ENCODE measurements around the gene LAMC1.
"Not testable (repeated sequence)": the region's sequence is repeated elsewhere in the genome, so short reads cannot be mapped to it uniquely, and the experiment has no call there.

Gene LAMC1

GRCh38 chr1:183137782-183138181 is 114.6 kb downstream of the LAMC1 start:
- H3K4me1 ChIP-seq (ENCODE audit: control insufficient read depth, insufficient read depth, low read length): no peaks in the 10 kb centered on the region
- no peak overlapping the region for H3K27ac ChIP-seq (ENCODE audit: low read depth, low read length)
- no peaks in the 10 kb centered on the region for H3K27me3 ChIP-seq (ENCODE audit: control insufficient read depth, insufficient read depth, low read length)
- H3K4me3 ChIP-seq (ENCODE audit: low read depth, low read length): no peak overlapping the region
- no peak overlapping the region for H3K9ac ChIP-seq (ENCODE audit: low read length)
- H3K9me3 ChIP-seq (ENCODE audit: control insufficient read depth, insufficient read depth, low read depth, low read length): no peaks in the 10 kb centered on the region
- H3K36me3 ChIP-seq (ENCODE audit: control insufficient read depth, insufficient read depth, low read length): peaks cover 82% of the 10 kb centered on the region

- no peaks in the 10 kb centered on the region for H3K27me3 ChIP-seq (ENCODE audit: control insufficient read depth, insufficient read depth, low read length)
- no peak overlapping the region for H3K9ac ChIP-seq (ENCODE audit: low read length)
- no peak overlapping the region for H3K27ac ChIP-seq (ENCODE audit: low read depth, low read length)
- no peak overlapping the region for H3K4me3 ChIP-seq (ENCODE audit: low read depth, low read length)
- no peaks in the 10 kb centered on the region for H3K4me1 ChIP-seq (ENCODE audit: control insufficient read depth, insufficient read depth, low read length)
- H3K36me3 ChIP-seq (ENCODE audit: control insufficient read depth, insufficient read depth, low read length): peaks cover 83% of the 10 kb centered on the region
- no peaks in the 10 kb centered on the region for H3K9me3 ChIP-seq (ENCODE audit: control insufficient read depth, insufficient read depth, low read depth, low read length)
These were observed 115.1 kb downstream of the LAMC1 start for GRCh38 chr1:183138301-183138700.

GRCh38 chr1:183139281-183139942 is 116.2 kb downstream of the LAMC1 start:
- H3K4me3 ChIP-seq (ENCODE audit: low read depth, low read length): no peak overlapping the region
- H3K4me1 ChIP-seq (ENCODE audit: control insufficient read depth, insufficient read depth, low read length): no peaks in the 10 kb centered on the region
- no peak overlapping the region for H3K27ac ChIP-seq (ENCODE audit: low read depth, low read length)
- H3K9ac ChIP-seq (ENCODE audit: low read length): no peak overlapping the region
- H3K27me3 ChIP-seq (ENCODE audit: control insufficient read depth, insufficient read depth, low read length): no peaks in the 10 kb centered on the region
- H3K9me3 ChIP-seq (ENCODE audit: control insufficient read depth, insufficient read depth, low read depth, low read length): no peaks in the 10 kb centered on the region
- peaks cover 78% of the 10 kb centered on the region for H3K36me3 ChIP-seq (ENCODE audit: control insufficient read depth, insufficient read depth, low read length)

- H3K9ac ChIP-seq (ENCODE audit: low read length): no peak overlapping the region
- H3K27me3 ChIP-seq (ENCODE audit: control insufficient read depth, insufficient read depth, low read length): no peaks in the 10 kb centered on the region
- H3K4me1 ChIP-seq (ENCODE audit: control insufficient read depth, insufficient read depth, low read length): no peaks in the 10 kb centered on the region
- H3K4me3 ChIP-seq (ENCODE audit: low read depth, low read length): no peak overlapping the region
- no peak overlapping the region for H3K27ac ChIP-seq (ENCODE audit: low read depth, low read length)
- peaks cover 71% of the 10 kb centered on the region for H3K36me3 ChIP-seq (ENCODE audit: control insufficient read depth, insufficient read depth, low read length)
- no peaks in the 10 kb centered on the region for H3K9me3 ChIP-seq (ENCODE audit: control insufficient read depth, insufficient read depth, low read depth, low read length)
These were observed 117.4 kb downstream of the LAMC1 start for GRCh38 chr1:183140633-183141032.

- H3K9me3 ChIP-seq (ENCODE audit: control insufficient read depth, insufficient read depth, low read depth, low read length): no peaks in the 10 kb centered on the region
- no peaks in the 10 kb centered on the region for H3K4me1 ChIP-seq (ENCODE audit: control insufficient read depth, insufficient read depth, low read length)
- no peak overlapping the region for H3K4me3 ChIP-seq (ENCODE audit: low read depth, low read length)
- peaks cover 58% of the 10 kb centered on the region for H3K36me3 ChIP-seq (ENCODE audit: control insufficient read depth, insufficient read depth, low read length)
- no peaks in the 10 kb centered on the region for H3K27me3 ChIP-seq (ENCODE audit: control insufficient read depth, insufficient read depth, low read length)
- no peak overlapping the region for H3K9ac ChIP-seq (ENCODE audit: low read length)
- no peak overlapping the region for H3K27ac ChIP-seq (ENCODE audit: low read depth, low read length)
These were observed 119.0 kb downstream of the LAMC1 start for GRCh38 chr1:183142171-183142570.

GRCh38 chr1:183143576-183144315 is 120.5 kb downstream of the LAMC1 start:
- Histone ChIP-seq H3K27me3 (ENCODE audit: control insufficient read depth, insufficient read depth, low read length) (no peaks in the 10 kb centered on the region), H3K4me1 (ENCODE audit: control insufficient read depth, insufficient read depth, low read length) (no peaks in the 10 kb centered on the region), H3K9ac (ENCODE audit: low read length) (no peak overlapping the region), H3K9me3 (ENCODE audit: control insufficient read depth, insufficient read depth, low read depth, low read length) (no peaks in the 10 kb centered on the region), H3K36me3 (ENCODE audit: control insufficient read depth, insufficient read depth, low read length) (peaks cover 45% of the 10 kb centered on the region), H3K27ac (ENCODE audit: low read depth, low read length) (no peak overlapping the region), H3K4me3 (ENCODE audit: low read depth, low read length) (no peak overlapping the region)

GRCh38 chr1:183144752-183145151 is 121.5 kb downstream of the LAMC1 start:
- Histone ChIP-seq H3K9ac (ENCODE audit: low read length) (no peak overlapping the region), H3K36me3 (ENCODE audit: control insufficient read depth, insufficient read depth, low read length) (peaks cover 41% of the 10 kb centered on the region), H3K9me3 (ENCODE audit: control insufficient read depth, insufficient read depth, low read depth, low read length) (no peaks in the 10 kb centered on the region), H3K27me3 (ENCODE audit: control insufficient read depth, insufficient read depth, low read length) (no peaks in the 10 kb centered on the region), H3K4me1 (ENCODE audit: control insufficient read depth, insufficient read depth, low read length) (no peaks in the 10 kb centered on the region), H3K27ac (ENCODE audit: low read depth, low read length) (no peak overlapping the region), H3K4me3 (ENCODE audit: low read depth, low read length) (no peak overlapping the region)

- H3K36me3 ChIP-seq (ENCODE audit: control insufficient read depth, insufficient read depth, low read length): peaks cover 17% of the 10 kb centered on the region
- no peak overlapping the region for H3K27ac ChIP-seq (ENCODE audit: low read depth, low read length)
- H3K4me1 ChIP-seq (ENCODE audit: control insufficient read depth, insufficient read depth, low read length): no peaks in the 10 kb centered on the region
- no peak overlapping the region for H3K4me3 ChIP-seq (ENCODE audit: low read depth, low read length)
- no peaks in the 10 kb centered on the region for H3K9me3 ChIP-seq (ENCODE audit: control insufficient read depth, insufficient read depth, low read depth, low read length)
- no peaks in the 10 kb centered on the region for H3K27me3 ChIP-seq (ENCODE audit: control insufficient read depth, insufficient read depth, low read length)
- no peak overlapping the region for H3K9ac ChIP-seq (ENCODE audit: low read length)
These were observed 124.5 kb downstream of the LAMC1 start for GRCh38 chr1:183147735-183148134.

GRCh38 chr1:183148599-183148998 is 125.4 kb downstream of the LAMC1 start:
- Histone ChIP-seq H3K4me1 (ENCODE audit: control insufficient read depth, insufficient read depth, low read length) (no peaks in the 10 kb centered on the region), H3K27ac (ENCODE audit: low read depth, low read length) (no peak overlapping the region), H3K9me3 (ENCODE audit: control insufficient read depth, insufficient read depth, low read depth, low read length) (no peaks in the 10 kb centered on the region), H3K9ac (ENCODE audit: low read length) (no peak overlapping the region), H3K4me3 (ENCODE audit: low read depth, low read length) (no peak overlapping the region), H3K36me3 (ENCODE audit: control insufficient read depth, insufficient read depth, low read length) (peaks cover 10% of the 10 kb centered on the region; the same call in 1 of the 2 replicates), H3K27me3 (ENCODE audit: control insufficient read depth, insufficient read depth, low read length) (no peaks in the 10 kb centered on the region)

GRCh38 chr1:183149273-183149672 is 126.1 kb downstream of the LAMC1 start:
- H3K9me3 ChIP-seq (ENCODE audit: control insufficient read depth, insufficient read depth, low read depth, low read length): no peaks in the 10 kb centered on the region
- H3K36me3 ChIP-seq (ENCODE audit: control insufficient read depth, insufficient read depth, low read length): 0 out of 2 replicates have a peak, but pooled peaks cover 6% of the 10 kb centered on the region
- H3K4me1 ChIP-seq (ENCODE audit: control insufficient read depth, insufficient read depth, low read length): no peaks in the 10 kb centered on the region
- no peak overlapping the region for H3K4me3 ChIP-seq (ENCODE audit: low read depth, low read length)
- H3K27ac ChIP-seq (ENCODE audit: low read depth, low read length): no peak overlapping the region
- H3K27me3 ChIP-seq (ENCODE audit: control insufficient read depth, insufficient read depth, low read length): no peaks in the 10 kb centered on the region
- H3K9ac ChIP-seq (ENCODE audit: low read length): no peak overlapping the region

GRCh38 chr1:183150032-183150431 is 126.8 kb downstream of the LAMC1 start:
- H3K4me1 ChIP-seq (ENCODE audit: control insufficient read depth, insufficient read depth, low read length); H3K27ac ChIP-seq (ENCODE audit: low read depth, low read length); H3K9me3 ChIP-seq (ENCODE audit: control insufficient read depth, insufficient read depth, low read depth, low read length); H3K27me3 ChIP-seq (ENCODE audit: control insufficient read depth, insufficient read depth, low read length); H3K4me3 ChIP-seq (ENCODE audit: low read depth, low read length); H3K36me3 ChIP-seq (ENCODE audit: control insufficient read depth, insufficient read depth, low read length); H3K9ac ChIP-seq (ENCODE audit: low read length): not testable (repeated sequence)
